Measurements from ENCODE around the gene ZNF75A.

Gene ZNF75A

DNA sequence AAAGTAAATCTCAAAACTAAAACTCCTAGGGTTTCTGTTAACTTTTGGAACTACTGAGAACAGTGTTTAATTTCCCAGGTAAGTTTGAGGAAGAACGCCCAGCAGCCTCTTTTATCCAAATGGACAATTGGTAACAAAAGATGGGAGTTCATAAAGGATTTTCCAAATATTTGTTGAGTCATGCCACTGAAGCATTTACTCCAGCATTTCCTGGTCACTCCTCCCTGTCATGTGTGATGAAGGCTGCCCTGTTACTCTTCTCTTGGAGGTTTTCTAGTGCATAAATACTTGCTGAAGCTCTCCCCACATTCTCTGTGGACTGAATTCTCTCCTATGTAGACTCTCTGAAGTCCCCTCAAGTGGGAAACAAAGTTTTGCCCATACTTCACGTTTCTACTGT lies 16.5 kb downstream of the ZNF75A start:
- Histone ChIP-seq H3K4me1 (ENCODE audit: control insufficient read depth in 2 of 2, insufficient read depth in 1 of 2, low read depth in 1 of 2, low read length in 2 of 2) (no peaks in the 10 kb centered on the region), H2BK15ac (ENCODE audit: low read length) (no peak overlapping the region), H2BK5ac (ENCODE audit: low read length) (no peak overlapping the region), H3K36me3 (replicated peaks in 1 of 2; ENCODE audit: control insufficient read depth in 2 of 2, insufficient read depth in 2 of 2, low read length in 2 of 2) (peaks cover 14 to 25% of the 10 kb centered on the region in 2 donors), H3K4ac (ENCODE audit: low read length) (no peak overlapping the region), H3K27me3 (ENCODE audit: control insufficient read depth in 3 of 3, insufficient read depth in 3 of 3, low read depth in 1 of 3, low read length in 3 of 3) (no peaks in the 10 kb centered on the region), H2AFZ (ENCODE audit: low read length) (no peak overlapping the region), H3K4me3 (ENCODE audit: low read length in 2 of 2) (no peak overlapping the region), H3K4me2 (ENCODE audit: insufficient read depth, low read length, poor library complexity, severe bottlenecking) (no peak overlapping the region), H3K9me3 (replicated peaks in 1 of 2; ENCODE audit: control insufficient read depth in 2 of 2, insufficient read depth in 1 of 2, low read depth in 1 of 2, low read length in 2 of 2) (peaks cover 35 to 37% of the 10 kb centered on the region in 2 donors), H4K91ac (ENCODE audit: low read depth, low read length, poor library complexity) (no peak overlapping the region), H3K27ac (replicated peaks; ENCODE audit: low read length) (no peak overlapping the region), H3K79me1 (ENCODE audit: low read depth, low read length) (no peaks in the 10 kb centered on the region), H3K9ac (ENCODE audit: low read depth, low read length, poor library complexity) (no peak overlapping the region), H3K23ac (ENCODE audit: low read depth, low read length, poor library complexity) (no peak overlapping the region), H3K14ac (ENCODE audit: low read length) (no peak overlapping the region), H2BK12ac (ENCODE audit: low read length) (no peak overlapping the region), H2AK5ac (ENCODE audit: low read depth, low read length) (no peak overlapping the region), H4K8ac (ENCODE audit: low read depth, low read length) (no peak overlapping the region), H3K18ac (ENCODE audit: low read length) (no peak overlapping the region), H2BK120ac (ENCODE audit: low read depth, low read length) (no peak overlapping the region)
- WGBS, 2 donors (ENCODE audit: extremely low coverage in 2 of 2, insufficient read length in 2 of 2, insufficient replicate concordance in 1 of 2) = no CpG with 5 or more reads among the region's 2 CpGs
- DNase-seq (ENCODE audit: low spot score) = no peak

DNA sequence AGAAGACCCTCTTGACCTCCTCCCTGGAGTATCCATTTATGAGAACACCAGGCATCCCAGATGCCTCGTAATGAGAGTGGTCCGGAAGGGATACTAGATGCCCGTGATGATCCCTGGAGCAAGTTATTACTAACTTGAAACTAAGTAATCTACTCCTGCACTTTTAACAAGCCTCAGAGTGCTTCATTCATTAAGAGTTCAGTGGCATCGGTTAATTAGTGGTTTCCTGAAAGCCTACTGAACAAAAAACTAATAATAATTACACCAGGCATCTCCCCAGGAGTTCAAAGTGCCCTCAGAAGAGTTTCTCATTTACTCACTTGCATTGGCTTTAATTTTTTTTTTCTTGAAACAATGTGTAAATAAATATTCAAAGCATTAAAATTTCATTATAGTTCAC lies 22.2 kb downstream of the ZNF75A start:
- Histone ChIP-seq H3K14ac (ENCODE audit: low read length) (no peak overlapping the region), H3K4me3 (ENCODE audit: low read length in 2 of 2) (no peak overlapping the region), H3K18ac (ENCODE audit: low read length) (no peak overlapping the region), H2BK15ac (ENCODE audit: low read length) (no peak overlapping the region), H4K8ac (ENCODE audit: low read depth, low read length) (no peak overlapping the region), H3K27ac (replicated peaks; ENCODE audit: low read length) (no peak overlapping the region), H2BK5ac (ENCODE audit: low read length) (no peak overlapping the region), H3K36me3 (replicated peaks in 1 of 2; ENCODE audit: control insufficient read depth in 2 of 2, insufficient read depth in 2 of 2, low read length in 2 of 2) (no peaks in the 10 kb centered on the region), H3K9me3 (replicated peaks in 1 of 2; ENCODE audit: control insufficient read depth in 2 of 2, insufficient read depth in 1 of 2, low read depth in 1 of 2, low read length in 2 of 2) (peaks cover 0 to 5% of the 10 kb centered on the region in 2 donors), H3K4me2 (ENCODE audit: insufficient read depth, low read length, poor library complexity, severe bottlenecking) (no peak overlapping the region), H4K91ac (ENCODE audit: low read depth, low read length, poor library complexity) (no peak overlapping the region), H2AFZ (ENCODE audit: low read length) (no peak overlapping the region), H2BK120ac (ENCODE audit: low read depth, low read length) (no peak overlapping the region), H2BK12ac (ENCODE audit: low read length) (no peak overlapping the region), H2AK5ac (ENCODE audit: low read depth, low read length) (no peak overlapping the region), H3K79me1 (ENCODE audit: low read depth, low read length) (no peaks in the 10 kb centered on the region), H3K9ac (ENCODE audit: low read depth, low read length, poor library complexity) (no peak overlapping the region), H3K23ac (ENCODE audit: low read depth, low read length, poor library complexity) (no peak overlapping the region), H3K4ac (ENCODE audit: low read length) (no peak overlapping the region), H3K4me1 (ENCODE audit: control insufficient read depth in 2 of 2, insufficient read depth in 1 of 2, low read depth in 1 of 2, low read length in 2 of 2) (no peaks in the 10 kb centered on the region), H3K27me3 (ENCODE audit: control insufficient read depth in 3 of 3, insufficient read depth in 3 of 3, low read depth in 1 of 3, low read length in 3 of 3) (no peaks in the 10 kb centered on the region)
- DNase-seq (ENCODE audit: low spot score) = no peak
- no CpG with 5 or more reads among the region's 4 CpGs for WGBS, 2 donors (ENCODE audit: extremely low coverage in 2 of 2, insufficient read length in 2 of 2, insufficient replicate concordance in 1 of 2)

DNA sequence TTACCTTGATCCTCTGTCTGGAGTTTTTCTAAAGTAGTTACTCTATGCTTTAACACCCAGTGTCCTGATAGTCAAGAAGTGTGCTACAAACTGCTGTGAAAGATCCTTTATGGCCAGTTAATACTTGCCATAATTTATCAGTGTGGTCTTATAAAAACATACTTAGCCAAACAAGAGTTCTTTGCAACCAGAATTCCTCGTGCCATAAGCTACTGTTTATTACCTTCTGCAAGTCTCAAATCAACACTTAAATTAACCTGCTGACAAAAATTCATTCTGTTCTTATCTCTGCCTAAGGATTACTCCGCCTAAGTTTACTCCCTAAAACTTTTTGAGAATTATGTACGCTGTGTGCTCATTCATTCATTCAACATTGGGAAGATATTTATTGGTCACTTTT lies 22.8 kb downstream of the ZNF75A start:
- H3K14ac ChIP-seq (ENCODE audit: low read length) = no peak overlapping the region
- H2AK5ac ChIP-seq (ENCODE audit: low read depth, low read length) = no peak overlapping the region
- no peak overlapping the region for H3K4me3 ChIP-seq (ENCODE audit: low read length in 2 of 2)
- H2BK12ac ChIP-seq (ENCODE audit: low read length) = no peak overlapping the region
- no peak overlapping the region for H2AFZ ChIP-seq (ENCODE audit: low read length)
- no peak overlapping the region for H4K91ac ChIP-seq (ENCODE audit: low read depth, low read length, poor library complexity)
- no peaks in the 10 kb centered on the region for H3K27me3 ChIP-seq (ENCODE audit: control insufficient read depth in 3 of 3, insufficient read depth in 3 of 3, low read depth in 1 of 3, low read length in 3 of 3)
- no peak overlapping the region for H2BK120ac ChIP-seq (ENCODE audit: low read depth, low read length)
- H4K8ac ChIP-seq (ENCODE audit: low read depth, low read length) = no peak overlapping the region
- H3K79me1 ChIP-seq (ENCODE audit: low read depth, low read length) = no peaks in the 10 kb centered on the region
- H3K4me1 ChIP-seq (ENCODE audit: control insufficient read depth in 2 of 2, insufficient read depth in 1 of 2, low read depth in 1 of 2, low read length in 2 of 2) = no peaks in the 10 kb centered on the region
- no peak overlapping the region for H3K4ac ChIP-seq (ENCODE audit: low read length)
- no peak overlapping the region for H3K27ac ChIP-seq (replicated peaks; ENCODE audit: low read length)
- H3K23ac ChIP-seq (ENCODE audit: low read depth, low read length, poor library complexity) = no peak overlapping the region
- no CpG with 5 or more reads among the region's 3 CpGs for WGBS, 2 donors (ENCODE audit: extremely low coverage in 2 of 2, insufficient read length in 2 of 2, insufficient replicate concordance in 1 of 2)
- DNase-seq (ENCODE audit: low spot score) = no peak
- H3K18ac ChIP-seq (ENCODE audit: low read length) = no peak overlapping the region
- H3K4me2 ChIP-seq (ENCODE audit: insufficient read depth, low read length, poor library complexity, severe bottlenecking) = no peak overlapping the region
- H2BK5ac ChIP-seq (ENCODE audit: low read length) = no peak overlapping the region
- no peaks in the 10 kb centered on the region for H3K36me3 ChIP-seq (replicated peaks in 1 of 2; ENCODE audit: control insufficient read depth in 2 of 2, insufficient read depth in 2 of 2, low read length in 2 of 2)
- H2BK15ac ChIP-seq (ENCODE audit: low read length) = no peak overlapping the region
- H3K9ac ChIP-seq (ENCODE audit: low read depth, low read length, poor library complexity) = no peak overlapping the region
- peaks cover 0 to 5% of the 10 kb centered on the region in 2 donors for H3K9me3 ChIP-seq (replicated peaks in 1 of 2; ENCODE audit: control insufficient read depth in 2 of 2, insufficient read depth in 1 of 2, low read depth in 1 of 2, low read length in 2 of 2)

DNA sequence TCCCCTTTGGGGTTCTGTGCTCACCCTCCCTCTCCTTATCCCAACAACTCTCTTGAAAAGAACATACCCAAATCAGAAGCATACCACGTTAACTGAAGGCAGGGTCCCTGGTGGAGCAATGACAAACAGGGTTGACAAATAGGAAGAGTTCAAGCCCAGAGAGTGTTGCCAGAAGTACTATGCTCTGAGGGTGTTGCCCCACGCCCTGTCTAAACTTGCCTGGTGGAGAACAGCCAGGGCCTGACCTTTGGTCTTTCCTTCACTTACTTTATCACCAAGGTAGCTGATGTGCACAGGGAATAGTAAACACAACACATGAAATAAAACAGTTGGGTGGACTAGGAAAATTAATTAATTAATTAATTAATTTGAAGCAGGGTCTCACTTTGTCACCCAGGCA lies 23.3 kb downstream of the ZNF75A start:
- Histone ChIP-seq H3K4me2 (ENCODE audit: insufficient read depth, low read length, poor library complexity, severe bottlenecking) (no peak overlapping the region), H2BK15ac (ENCODE audit: low read length) (no peak overlapping the region), H4K91ac (ENCODE audit: low read depth, low read length, poor library complexity) (no peak overlapping the region), H3K27me3 (ENCODE audit: control insufficient read depth in 3 of 3, insufficient read depth in 3 of 3, low read depth in 1 of 3, low read length in 3 of 3) (no peaks in the 10 kb centered on the region), H3K14ac (ENCODE audit: low read length) (no peak overlapping the region), H3K79me1 (ENCODE audit: low read depth, low read length) (no peaks in the 10 kb centered on the region), H2AK5ac (ENCODE audit: low read depth, low read length) (no peak overlapping the region), H3K4me1 (ENCODE audit: control insufficient read depth in 2 of 2, insufficient read depth in 1 of 2, low read depth in 1 of 2, low read length in 2 of 2) (no peaks in the 10 kb centered on the region), H3K18ac (ENCODE audit: low read length) (no peak overlapping the region), H3K9me3 (replicated peaks in 1 of 2; ENCODE audit: control insufficient read depth in 2 of 2, insufficient read depth in 1 of 2, low read depth in 1 of 2, low read length in 2 of 2) (peaks cover 0 to 5% of the 10 kb centered on the region in 2 donors), H3K9ac (ENCODE audit: low read depth, low read length, poor library complexity) (no peak overlapping the region), H2BK5ac (ENCODE audit: low read length) (no peak overlapping the region), H4K8ac (ENCODE audit: low read depth, low read length) (no peak overlapping the region), H3K4ac (ENCODE audit: low read length) (no peak overlapping the region), H3K36me3 (replicated peaks in 1 of 2; ENCODE audit: control insufficient read depth in 2 of 2, insufficient read depth in 2 of 2, low read length in 2 of 2) (no peaks in the 10 kb centered on the region), H3K23ac (ENCODE audit: low read depth, low read length, poor library complexity) (no peak overlapping the region), H3K4me3 (ENCODE audit: low read length in 2 of 2) (no peak overlapping the region), H2BK120ac (ENCODE audit: low read depth, low read length) (no peak overlapping the region), H2BK12ac (ENCODE audit: low read length) (no peak overlapping the region), H2AFZ (ENCODE audit: low read length) (no peak overlapping the region), H3K27ac (replicated peaks; ENCODE audit: low read length) (no peak overlapping the region)
- no peak for DNase-seq (ENCODE audit: low spot score)
- no CpG with 5 or more reads among the region's 2 CpGs for WGBS, 2 donors (ENCODE audit: extremely low coverage in 2 of 2, insufficient read length in 2 of 2, insufficient replicate concordance in 1 of 2)
